GM19324 (cell line): ENCODE measurements around the gene TRERF1.

Experiments used
- ATAC-seq: cut with Tn5 transposase; IDR thresholded peaks from one replicate; pipeline ENCODE4 v1.9.1; 2021; ENCODE audit warnings: mild to moderate bottlenecking, moderate library complexity; ENCODE audit not compliant: unreplicated experiment, low FRiP score

TRERF1 gene

DNA sequence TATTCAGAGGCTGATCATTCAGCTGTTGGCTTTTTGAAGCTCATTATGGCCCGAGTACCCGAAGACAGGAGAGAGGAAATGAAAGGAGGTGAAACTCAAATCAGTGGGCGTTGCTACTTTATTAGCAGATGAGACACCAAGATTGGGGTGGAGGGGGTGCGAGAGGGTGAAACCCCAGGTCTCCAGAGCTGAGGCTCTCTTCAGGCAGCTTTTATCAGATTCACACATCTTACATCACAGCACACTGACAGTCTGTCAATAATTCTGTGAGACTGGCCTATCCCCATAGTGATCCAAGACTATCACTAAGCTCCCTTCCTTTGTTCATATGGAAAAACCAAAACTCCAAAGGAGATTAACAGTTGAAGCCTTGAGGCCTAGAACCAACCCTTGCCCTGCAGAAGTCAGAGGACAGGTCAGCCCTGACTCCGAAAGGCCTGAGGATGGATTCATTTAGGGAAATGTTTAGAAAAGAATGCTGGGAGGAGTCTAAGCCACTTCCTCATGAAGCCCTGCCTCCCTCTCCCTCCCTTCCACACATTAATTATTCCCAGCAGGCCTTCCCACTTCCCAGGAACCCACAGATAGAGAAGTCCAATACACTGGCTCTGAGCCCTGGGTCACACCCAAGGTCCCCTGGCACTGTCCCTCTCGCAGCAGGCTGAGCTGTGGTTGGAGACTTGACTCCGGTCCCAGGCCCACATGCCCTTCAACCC lies 23.2 kb downstream of the TRERF1 start:
- ATAC-seq: no peak

DNA sequence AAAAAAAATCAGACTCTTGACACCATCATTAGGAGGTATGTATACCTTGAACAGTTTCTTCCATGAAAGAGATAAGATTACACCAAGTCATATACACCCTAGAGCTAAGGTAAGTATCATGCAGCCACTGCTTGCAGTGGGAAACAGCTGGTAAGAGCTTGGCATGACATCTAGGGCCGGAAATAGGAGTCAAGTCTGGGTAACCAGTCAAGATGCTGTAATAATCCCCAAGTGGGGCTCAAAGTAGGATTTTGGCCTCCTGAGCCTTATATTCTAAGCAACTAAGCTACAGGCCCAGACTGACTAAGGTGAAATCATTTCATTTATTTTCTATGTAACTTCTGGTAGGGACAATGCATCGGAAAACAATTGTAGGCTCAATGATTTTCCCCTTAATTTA lies 23.9 kb downstream of the TRERF1 start:
- ATAC-seq: no peak

DNA sequence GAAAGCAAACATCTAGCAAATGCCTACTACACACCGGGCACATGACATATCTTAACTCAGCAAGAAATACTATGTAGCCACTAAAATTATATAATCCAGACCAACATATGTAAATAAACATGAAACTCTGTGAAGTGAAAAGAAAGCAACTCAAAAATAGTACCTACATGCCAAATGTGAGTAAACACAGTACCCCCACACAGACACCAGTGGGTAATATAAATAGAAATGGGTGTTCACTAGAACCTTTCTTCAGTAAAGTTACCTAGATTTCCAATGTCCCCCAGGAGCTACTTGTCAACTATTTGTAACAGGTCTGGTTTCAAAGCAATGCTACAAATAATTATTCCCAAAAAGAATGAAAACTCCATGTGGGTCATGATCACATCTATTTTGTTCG lies 25.5 kb downstream of the TRERF1 start:
- no peak for ATAC-seq

DNA sequence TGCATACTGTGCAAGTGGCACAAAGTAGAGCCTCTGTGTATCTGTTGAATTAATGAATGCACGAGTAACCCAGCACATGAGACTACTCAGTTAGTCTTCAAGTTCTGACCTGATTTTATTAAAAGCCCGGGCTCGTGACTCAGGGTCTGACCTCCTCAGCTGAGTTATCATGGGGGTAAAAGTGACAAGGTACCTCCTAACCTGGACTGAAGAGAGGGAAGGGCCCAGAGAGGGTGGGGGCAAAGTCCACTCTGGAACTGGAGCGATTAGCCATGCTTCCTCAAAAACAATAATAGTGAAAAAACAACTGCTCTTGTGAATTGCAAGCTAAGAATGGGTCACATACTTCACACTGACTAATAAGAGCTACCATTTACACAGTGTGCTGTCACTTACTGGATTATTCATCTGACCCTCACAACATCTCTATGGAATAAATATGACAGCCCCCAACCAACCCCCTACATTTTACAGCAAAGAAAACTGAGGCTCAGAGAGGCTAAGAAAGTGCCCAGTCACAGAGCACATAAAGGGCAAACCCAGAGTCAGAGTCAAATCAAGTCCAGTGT lies 26.7 kb downstream of the TRERF1 start:
- ATAC-seq: no peak

DNA sequence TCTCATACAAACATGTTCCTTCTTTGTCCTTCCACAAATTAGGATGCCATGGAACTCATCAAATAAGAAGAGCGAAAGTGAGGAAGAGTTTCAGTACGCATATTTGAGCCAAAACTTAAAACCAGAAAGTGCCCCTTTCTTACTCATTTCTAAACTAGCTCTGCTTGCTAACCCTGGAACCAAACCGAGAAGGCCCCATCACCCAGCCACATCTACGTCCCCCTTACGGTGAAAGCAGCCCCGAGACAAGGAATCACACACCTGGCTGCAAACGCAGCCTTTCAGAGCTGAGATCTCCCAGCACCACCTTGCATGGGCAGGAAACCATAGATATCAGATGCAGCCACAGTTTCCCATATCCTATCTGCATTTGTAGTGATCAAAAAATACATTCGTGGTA lies 28.5 kb downstream of the TRERF1 start:
- no peak for ATAC-seq

DNA sequence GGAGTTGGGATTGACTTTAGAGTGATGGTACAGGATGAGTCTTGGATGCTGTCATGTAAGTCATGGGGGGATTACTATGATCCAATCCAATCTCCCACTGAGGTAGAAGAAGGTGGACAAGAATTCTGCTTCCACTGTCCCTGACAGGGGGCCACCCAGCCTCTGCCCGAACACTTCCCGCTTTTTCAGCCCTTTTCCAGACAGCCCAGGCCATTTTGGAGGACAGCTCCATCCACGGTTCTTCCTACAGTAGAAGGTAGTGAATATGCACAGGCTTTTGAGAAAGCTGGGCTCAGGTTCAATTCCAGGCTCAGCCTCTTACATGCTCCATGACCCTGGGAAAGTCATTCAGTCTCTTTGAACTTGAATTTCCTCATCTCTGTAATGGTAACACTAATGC lies 31.0 kb downstream of the TRERF1 start:
- ATAC-seq: no peak

DNA sequence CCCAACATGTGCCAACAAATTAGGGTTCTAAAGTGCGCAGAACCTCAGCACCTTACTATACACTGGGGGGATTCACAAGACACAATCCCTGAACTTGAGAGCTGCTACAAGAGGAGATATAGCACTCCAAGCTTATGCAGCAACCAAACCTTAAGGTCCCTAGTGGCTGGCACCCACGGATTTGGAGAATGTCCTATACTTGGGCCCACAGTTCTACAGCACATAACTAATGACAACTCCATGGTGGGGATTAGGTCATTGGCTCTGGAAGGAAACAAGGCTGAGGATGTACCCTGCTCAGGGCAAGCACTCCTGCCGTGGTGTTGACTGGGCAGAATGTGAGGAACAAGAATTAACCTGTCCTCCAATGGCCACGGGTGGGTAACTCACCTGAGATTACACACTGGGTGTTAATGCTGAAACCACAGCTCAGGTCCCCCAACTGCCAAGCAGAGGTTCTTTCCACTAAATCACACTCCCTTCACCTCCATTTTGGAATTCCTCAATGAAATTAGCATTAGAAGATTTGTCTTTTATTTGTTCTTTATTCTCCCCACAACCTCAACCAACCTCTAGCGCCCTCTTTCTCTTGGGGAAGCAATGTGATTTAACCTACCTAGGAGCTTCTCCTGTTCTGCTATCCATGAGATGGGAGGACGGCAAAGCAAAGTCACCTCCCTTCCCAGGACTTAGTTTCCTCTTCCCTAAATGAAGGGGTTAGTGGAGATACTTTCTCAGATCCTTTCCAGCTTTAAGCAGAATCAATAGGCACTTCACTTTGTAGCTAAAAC lies 32.0 kb downstream of the TRERF1 start:
- ATAC-seq: no peak

DNA sequence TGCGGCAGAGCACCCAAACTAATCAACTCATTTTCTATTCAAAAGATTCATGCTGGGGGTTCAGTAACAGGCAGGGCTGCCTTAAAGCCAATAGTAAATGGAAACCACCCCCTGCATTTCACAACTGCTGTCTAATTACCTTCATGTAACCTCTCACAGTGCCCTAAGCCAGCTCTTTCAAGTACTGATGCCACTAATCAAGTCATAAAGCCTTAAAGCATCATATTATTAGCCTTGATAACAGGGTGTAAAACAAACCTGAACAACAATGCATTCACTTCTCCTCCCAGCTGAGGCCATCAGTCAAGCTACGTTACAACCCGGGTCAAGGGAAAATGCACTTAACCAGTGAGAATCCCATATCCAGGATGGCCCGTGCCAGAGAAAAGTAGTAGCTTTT lies 33.0 kb downstream of the TRERF1 start:
- ATAC-seq: no peak

DNA sequence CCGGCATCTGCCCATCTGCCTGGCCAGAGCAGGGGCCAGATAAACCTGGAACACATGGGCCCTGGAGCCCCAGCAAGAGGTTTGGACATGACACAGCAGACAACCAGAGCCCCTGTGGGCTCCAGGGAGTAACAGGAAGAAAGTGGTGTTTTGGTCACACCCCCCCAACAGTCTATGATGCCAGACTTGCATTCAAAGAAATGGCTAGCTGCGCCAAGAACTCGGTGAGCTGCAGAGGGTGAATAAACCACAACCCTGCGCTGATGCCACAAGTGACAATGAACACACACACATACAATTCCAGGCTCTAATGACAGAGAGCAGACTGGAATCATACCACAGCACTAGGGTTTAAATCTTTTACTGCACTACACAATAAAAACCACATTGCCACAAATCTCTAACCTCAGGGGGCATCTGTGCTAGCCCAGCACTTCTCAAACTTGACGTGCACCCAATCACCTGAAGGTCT lies 34.0 kb downstream of the TRERF1 start:
- no peak for ATAC-seq

DNA sequence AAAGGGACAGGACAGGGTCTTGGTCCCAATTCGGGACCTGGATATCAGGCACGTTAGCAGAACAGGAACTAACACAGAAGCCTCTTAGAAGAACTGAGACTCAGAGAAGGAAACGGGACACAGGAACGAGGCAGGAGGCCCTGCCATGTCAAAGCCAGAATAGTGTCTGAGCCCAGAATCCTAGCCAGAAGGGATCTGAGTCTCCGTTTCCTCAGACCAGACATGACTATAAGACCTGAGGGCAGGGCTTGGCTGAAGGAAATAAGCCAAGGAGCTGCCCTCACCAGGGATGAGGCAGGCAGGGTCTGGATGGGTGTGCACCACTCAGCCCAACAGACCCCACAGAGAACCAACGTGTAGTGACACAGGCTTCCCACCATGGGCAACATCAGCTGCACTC lies 40.3 kb downstream of the TRERF1 start:
- ATAC-seq: no peak

DNA sequence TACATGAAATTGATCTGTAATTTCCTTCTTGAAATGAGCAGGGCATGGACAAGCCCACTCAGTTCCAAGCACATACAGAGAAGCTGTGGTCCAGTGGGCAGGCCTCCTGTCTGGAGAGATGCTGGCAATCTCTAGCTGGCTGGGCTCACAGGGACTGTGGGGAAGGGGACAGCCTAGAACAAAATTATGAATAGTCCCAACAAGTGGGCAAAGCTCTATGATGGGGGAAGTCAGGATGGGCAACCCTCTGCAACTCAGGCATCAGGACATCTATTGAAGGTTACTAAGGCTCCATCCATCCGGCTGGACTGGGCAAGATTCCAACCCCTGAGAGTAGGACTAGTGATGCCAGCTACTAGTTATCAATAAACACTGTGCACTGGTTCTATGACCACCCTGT lies 40.9 kb downstream of the TRERF1 start:
- ATAC-seq: no peak

DNA sequence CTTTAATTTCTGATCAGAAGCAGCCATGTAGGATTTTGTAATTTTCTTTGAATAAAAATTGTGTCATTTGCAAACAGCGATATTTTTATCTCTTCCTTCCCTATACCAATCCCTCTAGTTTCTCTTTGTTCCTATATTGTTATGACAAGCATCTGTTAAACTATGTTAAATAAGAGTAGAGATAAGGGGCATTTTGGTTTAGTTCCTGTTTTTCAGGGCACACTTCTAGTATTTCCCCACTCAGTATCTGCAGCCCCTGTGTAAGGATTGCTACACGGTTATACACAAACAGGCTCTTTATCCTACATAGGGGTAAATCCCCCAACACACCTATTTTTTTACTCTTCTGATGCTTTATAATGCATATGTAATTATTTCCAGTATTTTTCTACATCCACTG lies 42.1 kb downstream of the TRERF1 start:
- no peak for ATAC-seq

DNA sequence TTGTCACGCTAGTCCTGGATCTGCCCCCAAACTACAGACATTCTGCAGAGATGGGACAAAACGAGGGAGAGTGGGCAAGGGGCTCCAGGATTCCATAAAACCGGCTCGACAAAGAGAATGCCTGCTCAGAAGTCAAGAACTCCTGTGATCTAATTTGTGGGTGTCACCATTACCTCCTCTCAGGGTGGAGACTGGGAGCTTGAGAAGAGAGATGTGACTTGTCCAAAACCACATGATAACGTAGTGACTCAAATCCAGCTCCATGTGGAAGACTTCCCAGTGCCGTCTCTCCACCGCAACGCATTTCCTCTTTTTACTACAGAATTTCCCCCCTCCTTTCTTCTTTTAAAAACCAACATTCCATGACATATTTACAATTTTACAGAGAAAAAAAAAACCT lies 44.3 kb downstream of the TRERF1 start:
- no peak for ATAC-seq

DNA sequence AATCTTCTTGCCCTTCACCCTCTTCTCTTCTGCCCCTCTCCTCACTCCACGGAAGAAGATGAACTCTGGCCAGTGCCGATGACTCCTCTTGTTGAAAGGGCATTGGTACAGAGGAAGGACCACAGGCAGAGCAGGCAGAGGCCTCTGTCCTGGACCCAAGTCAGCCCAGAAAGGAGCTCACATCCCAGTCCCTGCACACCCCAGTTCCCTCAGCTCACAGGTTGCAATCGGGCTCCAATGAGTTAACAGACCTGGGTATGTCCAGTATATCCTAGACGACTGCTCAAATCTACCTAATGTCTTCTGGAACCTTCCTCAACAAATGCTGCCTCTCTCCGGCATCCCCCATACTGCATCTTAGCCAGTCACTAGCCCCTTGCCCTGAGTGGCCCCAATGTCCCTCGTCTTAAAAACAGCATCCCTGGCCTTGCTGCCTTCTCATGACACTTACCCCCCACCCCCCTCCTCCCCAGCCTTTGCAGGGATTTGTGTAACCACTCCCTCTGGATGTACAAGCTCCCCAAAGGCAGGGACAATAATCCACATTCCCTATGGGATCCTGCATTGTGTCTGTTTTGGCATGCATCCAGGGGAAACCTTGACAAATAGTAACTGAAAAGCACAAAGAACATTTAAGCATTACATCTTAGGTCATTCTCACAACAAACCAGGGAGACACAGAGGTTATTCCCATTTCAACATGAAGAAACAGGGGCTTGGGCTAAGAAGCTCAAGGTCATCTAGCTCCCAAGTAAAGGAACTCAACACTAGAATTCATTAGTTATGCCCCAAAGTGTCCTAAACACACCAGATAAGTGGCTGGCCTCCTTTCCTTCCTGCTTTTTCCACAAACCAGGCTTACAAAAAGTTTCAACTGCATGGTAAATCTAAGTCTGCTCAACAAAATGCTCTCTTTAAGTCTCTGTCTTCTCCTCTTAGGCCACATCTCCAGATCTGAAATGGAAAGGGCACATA lies 45.1 kb downstream of the TRERF1 start:
- ATAC-seq: no peak

DNA sequence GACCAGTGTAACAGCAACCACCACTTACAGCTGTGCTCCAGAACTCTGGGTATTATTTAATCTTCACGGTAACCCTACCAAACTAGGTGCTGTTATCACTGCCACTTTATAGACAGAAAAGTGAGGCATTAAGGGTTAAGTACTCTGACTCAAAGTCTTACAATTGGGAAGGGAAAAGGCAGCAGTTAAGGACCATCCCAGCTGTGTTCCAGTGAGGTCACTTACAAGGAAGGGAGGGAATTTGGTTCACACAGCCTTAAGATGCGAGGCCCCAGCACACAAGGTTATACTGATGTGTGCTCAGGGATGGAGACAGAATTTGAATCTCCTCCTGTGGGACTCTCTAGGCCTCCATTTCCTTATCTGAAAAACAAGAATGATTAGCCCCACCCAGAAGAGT lies 46.7 kb downstream of the TRERF1 start:
- no peak for ATAC-seq

DNA sequence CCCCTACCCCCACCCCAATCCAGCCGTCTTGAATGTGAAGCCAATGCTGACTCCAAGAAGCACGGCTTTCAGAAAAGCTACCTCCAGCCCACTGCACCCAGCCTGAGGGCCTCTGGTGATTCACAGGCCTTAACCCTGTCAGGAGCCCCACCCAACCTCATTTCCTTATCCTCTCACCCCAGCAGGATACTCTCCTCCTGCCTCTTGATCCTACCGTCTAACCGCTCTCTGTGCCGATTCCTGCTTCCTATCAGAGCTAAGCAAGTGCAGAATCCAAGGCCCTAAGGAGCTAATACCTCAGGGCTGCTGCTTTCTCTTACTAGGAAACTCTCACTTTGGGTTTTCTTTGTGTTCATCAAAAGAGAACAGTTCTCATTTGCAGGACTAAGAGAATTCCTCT lies 47.2 kb downstream of the TRERF1 start:
- no peak for ATAC-seq

DNA sequence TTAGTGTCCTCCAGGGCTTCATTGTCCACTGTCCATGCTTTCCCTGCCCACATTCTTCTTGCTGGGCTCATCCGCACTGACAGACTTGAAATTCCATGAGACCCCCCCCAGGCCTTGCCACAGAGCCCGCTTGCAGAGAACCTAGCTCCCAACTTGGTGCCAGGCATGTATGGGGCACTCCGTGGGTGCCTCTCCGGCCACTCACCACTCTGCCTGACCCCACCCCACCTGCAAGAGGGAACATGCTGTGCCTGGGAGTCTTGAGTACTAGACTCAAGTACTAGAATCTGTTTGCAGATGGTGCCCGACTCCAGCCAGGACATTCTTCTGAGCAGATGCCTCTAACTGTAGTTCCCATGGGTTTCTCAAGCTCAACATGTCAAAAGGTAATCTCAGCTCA lies 47.9 kb downstream of the TRERF1 start:
- no peak for ATAC-seq

DNA sequence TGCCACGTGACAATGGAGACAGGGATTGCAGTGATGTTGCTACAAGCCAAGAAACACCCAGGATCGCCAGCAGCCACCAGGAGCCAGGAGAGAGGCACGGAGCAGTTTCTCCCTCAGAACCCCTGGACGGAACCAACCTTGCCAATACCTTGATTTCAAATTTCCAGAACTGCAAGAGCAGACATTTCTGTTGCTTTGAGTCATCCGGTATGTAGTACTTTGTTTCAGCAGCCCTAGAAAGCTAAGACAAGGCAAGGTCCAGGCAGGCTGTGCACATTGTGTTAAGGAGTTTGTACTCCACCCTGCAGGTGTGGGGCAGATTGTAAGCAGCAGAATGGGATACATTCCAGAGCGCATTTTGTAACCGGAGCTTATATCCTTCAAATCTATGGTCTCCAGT lies 48.3 kb downstream of the TRERF1 start:
- no peak for ATAC-seq

DNA sequence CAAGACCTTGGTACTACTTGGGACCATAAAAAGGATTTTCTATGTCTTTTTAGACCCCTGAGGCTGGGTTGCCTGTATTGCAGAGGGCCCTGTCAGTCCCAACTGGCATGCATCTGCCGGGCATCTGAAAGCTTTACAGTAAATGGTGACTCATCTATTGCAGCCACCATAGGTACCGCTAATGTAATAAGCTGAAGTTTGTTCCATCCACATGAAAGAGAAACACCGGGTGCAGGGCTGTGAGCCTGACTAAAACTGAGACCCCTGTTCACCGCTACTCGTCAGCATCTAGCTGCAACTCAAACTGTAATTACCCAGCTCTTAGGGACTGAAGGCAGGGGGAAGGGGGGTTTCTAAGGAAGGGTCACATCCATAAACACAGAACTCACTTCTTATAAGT lies 49.5 kb downstream of the TRERF1 start:
- ATAC-seq: no peak

DNA sequence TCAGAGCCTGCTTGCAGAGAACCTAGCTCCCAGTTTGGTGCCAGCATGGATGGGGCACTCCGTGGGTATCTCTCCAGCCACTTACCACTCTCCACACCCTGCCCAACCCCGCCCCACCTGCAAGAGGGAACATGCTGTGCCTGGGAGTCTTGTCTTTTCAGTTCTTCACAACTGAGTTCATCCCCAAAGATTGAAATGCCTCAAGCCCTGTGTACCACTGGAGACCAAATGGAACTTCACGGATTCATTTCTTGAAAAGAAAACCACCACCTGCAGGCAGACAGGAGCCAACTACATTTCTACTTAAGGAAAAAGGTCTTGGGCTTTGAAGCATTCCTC lies 50.1 kb downstream of the TRERF1 start:
- ATAC-seq: no peak
